Endothelial cell (in vitro differentiated cells): ENCODE results near the gene RFXANK. TPM values are rescaled to one million over a fixed set of nuclear protein-coding genes. Genes with fewer than 3 reads are reported as not detected.

ENCODE experiments used
- DNase-seq: peaks from one replicate; pipeline ENCODE4 v3.0.0; 2021; ENCODE audit warnings: low spot score
- H3K27ac Mint-ChIP-seq: one replicate; pipeline ENCODE4 v1.8.0; 2021; ENCODE audit warnings: mixed read lengths, inconsistent platforms; ENCODE audit not compliant: unreplicated experiment
- H3K27me3 Mint-ChIP-seq: one replicate; pipeline ENCODE4 v1.8.0; 2021; ENCODE audit warnings: mild to moderate bottlenecking, moderate library complexity, mixed read lengths, inconsistent platforms; ENCODE audit not compliant: unreplicated experiment
- H3K36me3 Mint-ChIP-seq: one replicate; pipeline ENCODE4 v1.8.0; 2021; ENCODE audit warnings: mild to moderate bottlenecking, low read depth, mixed read lengths, inconsistent platforms; ENCODE audit not compliant: unreplicated experiment
- H3K4me1 Mint-ChIP-seq: one replicate; pipeline ENCODE4 v1.8.0; 2021; ENCODE audit warnings: mild to moderate bottlenecking, mixed read lengths, inconsistent platforms; ENCODE audit not compliant: unreplicated experiment
- H3K4me3 Mint-ChIP-seq: one replicate; pipeline ENCODE4 v1.8.0; 2021; ENCODE audit warnings: mild to moderate bottlenecking, mixed read lengths, inconsistent platforms; ENCODE audit not compliant: unreplicated experiment
- H3K9me3 Mint-ChIP-seq: one replicate; pipeline ENCODE4 v1.8.0; 2021; ENCODE audit warnings: mixed read lengths, inconsistent platforms; ENCODE audit not compliant: unreplicated experiment
- total RNA-seq: library from RNA; stranded (reverse); fragmentation: NEBNext Ultra II Directional; extraction: Animal tissue kit (Norgen Biotek cat#: 25700); gene quantifications from one replicate; pipeline ENCODE4 v1.2.1, GENCODE V29; 2021; ENCODE audit not compliant: unreplicated experiment
- TF ChIP-seq, protein P1 (sequence below): fragments of 200-600 bp; sonication (generic); IDR thresholded peaks from one replicate; pipeline ENCODE4 v1.5.0; 2021; ENCODE audit warnings: antibody characterized with exemption; ENCODE audit not compliant: unreplicated experiment

The RFXANK gene
- total RNA-seq, 1 donor from 2014 or later, result 131 TPM

GRCh38 chr19:19206938-19207337 is 14.9 kb downstream of the RFXANK start:
- TF ChIP-seq, protein P1, sequence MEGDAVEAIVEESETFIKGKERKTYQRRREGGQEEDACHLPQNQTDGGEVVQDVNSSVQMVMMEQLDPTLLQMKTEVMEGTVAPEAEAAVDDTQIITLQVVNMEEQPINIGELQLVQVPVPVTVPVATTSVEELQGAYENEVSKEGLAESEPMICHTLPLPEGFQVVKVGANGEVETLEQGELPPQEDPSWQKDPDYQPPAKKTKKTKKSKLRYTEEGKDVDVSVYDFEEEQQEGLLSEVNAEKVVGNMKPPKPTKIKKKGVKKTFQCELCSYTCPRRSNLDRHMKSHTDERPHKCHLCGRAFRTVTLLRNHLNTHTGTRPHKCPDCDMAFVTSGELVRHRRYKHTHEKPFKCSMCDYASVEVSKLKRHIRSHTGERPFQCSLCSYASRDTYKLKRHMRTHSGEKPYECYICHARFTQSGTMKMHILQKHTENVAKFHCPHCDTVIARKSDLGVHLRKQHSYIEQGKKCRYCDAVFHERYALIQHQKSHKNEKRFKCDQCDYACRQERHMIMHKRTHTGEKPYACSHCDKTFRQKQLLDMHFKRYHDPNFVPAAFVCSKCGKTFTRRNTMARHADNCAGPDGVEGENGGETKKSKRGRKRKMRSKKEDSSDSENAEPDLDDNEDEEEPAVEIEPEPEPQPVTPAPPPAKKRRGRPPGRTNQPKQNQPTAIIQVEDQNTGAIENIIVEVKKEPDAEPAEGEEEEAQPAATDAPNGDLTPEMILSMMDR, result no peak
- Mint-ChIP-seq H3K9me3 (no peaks in the 10 kb centered on the region), H3K36me3 (peaks cover 7% of the 10 kb centered on the region), H3K27me3 (peaks cover 22% of the 10 kb centered on the region), H3K4me3 (no peak overlapping the region), H3K27ac (no peak overlapping the region), H3K4me1 (peaks cover 3% of the 10 kb centered on the region)
- no peak for DNase-seq

- Mint-ChIP-seq H3K4me1 (peaks cover 3% of the 10 kb centered on the region), H3K27ac (no peak overlapping the region), H3K9me3 (no peaks in the 10 kb centered on the region), H3K27me3 (peaks cover 22% of the 10 kb centered on the region), H3K4me3 (peak overlapping the region; percentile 68), H3K36me3 (peaks cover 7% of the 10 kb centered on the region)
- TF ChIP-seq, protein P1, result no peak
- no peak for DNase-seq
Measured at GRCh38 chr19:19207637-19208572, 15.8 kb downstream of the RFXANK start.

DNA sequence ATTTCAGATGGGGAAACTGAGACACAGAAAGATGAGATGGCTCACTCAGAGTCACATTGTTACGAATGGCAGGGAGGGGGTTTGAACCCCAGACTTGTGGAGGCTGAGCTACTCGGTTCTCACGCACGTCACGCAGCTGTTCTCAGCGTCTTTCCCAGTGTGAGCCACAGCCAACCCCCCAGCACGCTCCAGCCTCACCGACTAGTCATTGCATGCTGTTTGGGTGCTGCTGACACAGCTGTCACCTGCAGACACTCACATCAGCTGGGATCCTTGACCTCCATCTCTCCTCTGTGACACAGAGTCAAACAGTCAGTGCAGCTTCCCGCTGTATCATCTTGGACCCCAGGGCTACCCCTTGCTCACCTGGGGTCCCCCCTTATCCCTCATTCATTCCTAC is 17.3 kb downstream of the RFXANK start:
- Mint-ChIP-seq H3K4me1 (peaks cover 3% of the 10 kb centered on the region), H3K9me3 (no peaks in the 10 kb centered on the region), H3K27ac (no peak overlapping the region), H3K36me3 (peaks cover 9% of the 10 kb centered on the region), H3K27me3 (peaks cover 24% of the 10 kb centered on the region), H3K4me3 (no peak overlapping the region)
- DNase-seq, result no peak
- TF ChIP-seq, protein P1, result no peak

GRCh38 chr19:19211499-19212420 is 19.7 kb downstream of the RFXANK start, which contains the start of gene NCAN:
Gene NCAN, plus strand, starts transcription at chr19:19211958. Its CDS starts 4,996 bp downstream, at chr19:19216954.
- H3K9me3 Mint-ChIP-seq, result no peaks in the 10 kb centered on the region
- no peak within 1 kb of the TSS for H3K27ac Mint-ChIP-seq
- no peak within 1 kb of the TSS for H3K4me3 Mint-ChIP-seq
- peaks cover 11% of the 10 kb centered on the region for H3K36me3 Mint-ChIP-seq
- peaks cover 2% of the 10 kb centered on the region for H3K4me1 Mint-ChIP-seq
- DNase-seq, result peak; percentile 31
- TF ChIP-seq, protein P1, result no peak
- H3K27me3 Mint-ChIP-seq, result peaks cover 27% of the 10 kb centered on the region
